CD4-positive, CD25-positive, alpha-beta regulatory T cell (primary cell): Measurements from ENCODE around the gene PRSS53. TPM values are rescaled to one million over a fixed set of nuclear protein-coding genes. Genes with fewer than 3 reads are reported as not detected.

Experiments
- ATAC-seq, 2 donors: fragments of 150-1000 bp; cut with Tn5 transposase; one replicate each; pipeline ENCODE4 v1.10.0; 2021; ENCODE audit warnings: low read depth in 2 of 2, moderate number of reproducible peaks in 2 of 2, moderate library complexity in 1 of 2
- DNase-seq, 3 donors: peaks; one replicate each; pipeline versions ENCODE4 v3.0.0 to v3.0.0-alpha.2; 2012 to 2022; ENCODE audit warnings: mixed read lengths in 1 of 3
- H3K27ac ChIP-seq: one replicate; pipeline ENCODE4 v1.7.0; 2013; ENCODE audit warnings: mild to moderate bottlenecking, low read length; ENCODE audit not compliant: insufficient read depth, poor library complexity, severe bottlenecking
- H3K27me3 ChIP-seq: one replicate; pipeline ENCODE4 v1.7.0; 2013; ENCODE audit warnings: low read length; ENCODE audit not compliant: control insufficient read depth, insufficient read depth
- H3K36me3 ChIP-seq: one replicate; pipeline ENCODE4 v1.7.0; 2013; ENCODE audit warnings: mild to moderate bottlenecking, low read length, moderate library complexity; ENCODE audit not compliant: control insufficient read depth, insufficient read depth
- H3K4me1 ChIP-seq: 2 replicates; pipeline ENCODE4 v1.7.0; 2013; ENCODE audit warnings: mild to moderate bottlenecking, low read length; ENCODE audit not compliant: insufficient read depth, control insufficient read depth, poor library complexity, severe bottlenecking
- H3K4me3 ChIP-seq: one replicate; pipeline ENCODE4 v1.7.0; 2013; ENCODE audit warnings: low read depth, mild to moderate bottlenecking, low read length, moderate library complexity
- H3K9me3 ChIP-seq, 2 experiments: 1 replicate in 1 of 2; 2 replicates in 1 of 2; pipeline ENCODE4 v1.7.0; 2013; ENCODE audit warnings: low read length in 2 of 2, mild to moderate bottlenecking in 1 of 2, moderate library complexity in 1 of 2; ENCODE audit not compliant: control insufficient read depth in 2 of 2
- H3K27ac Mint-ChIP-seq, 3 donors: one replicate each; pipeline ENCODE4 v1.8.0; 2020 to 2022; ENCODE audit warnings: mild to moderate bottlenecking in 3 of 3, mixed read lengths in 3 of 3, moderate library complexity in 2 of 3
- H3K27me3 Mint-ChIP-seq: one replicate; pipeline ENCODE4 v1.8.0; 2022; ENCODE audit warnings: mild to moderate bottlenecking, mixed read lengths
- H3K36me3 Mint-ChIP-seq: one replicate; pipeline ENCODE4 v1.8.0; 2020; ENCODE audit warnings: mixed read lengths
- H3K4me1 Mint-ChIP-seq, 4 donors: one replicate each; pipeline ENCODE4 v1.8.0; 2020 to 2022; ENCODE audit warnings: mixed read lengths in 4 of 4, mild to moderate bottlenecking in 1 of 4
- H3K4me3 Mint-ChIP-seq, 4 donors: one replicate each; pipeline ENCODE4 v1.8.0; 2020 to 2022; ENCODE audit warnings: mild to moderate bottlenecking in 4 of 4, mixed read lengths in 4 of 4, moderate library complexity in 3 of 4
- H3K9me3 Mint-ChIP-seq, 7 donors: one replicate each; pipeline ENCODE4 v1.8.0; 2020 to 2022; ENCODE audit warnings: mixed read lengths in 7 of 7, mild to moderate bottlenecking in 3 of 7, moderate library complexity in 2 of 7
- polyA plus RNA-seq, 4 donors: library from polyadenylated mRNA; unstranded; fragments of 300-500 nt; fragmentation: Illumina TruSeq; gene quantifications; one replicate each; pipeline ENCODE4 v1.2.3, GENCODE V29; 2021
- total RNA-seq: library from RNA; stranded (reverse); gene quantifications from one replicate; pipeline ENCODE4 v1.2.3, GENCODE V29; 2022

Gene PRSS53
- total and polyA plus RNA-seq, 5 donors from 2014 or later, result 0.41 to 8.2 (median 0.75) TPM

DNA sequence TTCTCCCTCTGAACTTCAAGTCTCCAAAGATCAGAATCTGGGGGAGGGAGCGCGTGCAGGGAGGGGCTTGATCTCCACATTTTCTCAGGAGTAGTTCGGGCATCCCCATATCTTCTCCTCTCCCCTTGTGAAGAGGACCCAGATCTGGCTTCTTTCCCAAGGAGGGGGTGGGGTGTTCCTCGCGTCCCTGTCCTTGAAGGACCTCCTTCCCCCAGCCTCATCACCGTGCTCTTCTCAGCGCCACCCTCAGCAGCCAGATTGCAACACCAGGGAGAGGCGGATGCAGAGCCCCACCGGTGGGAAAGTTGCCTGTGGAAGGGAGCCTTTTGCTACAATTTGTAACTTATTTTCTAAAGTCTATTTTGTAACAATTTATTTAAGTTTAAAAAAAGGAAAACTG is 5.7 kb downstream of the PRSS53 start:
- Histone ChIP-seq H3K36me3 (peaks cover 23% of the 10 kb centered on the region), H3K4me3 (no peak overlapping the region), H3K27me3 (no peaks in the 10 kb centered on the region), H3K4me1 (peaks cover 2% of the 10 kb centered on the region), H3K9me3 (no peaks in the 10 kb centered on the region), H3K27ac (no peak overlapping the region)
- Mint-ChIP-seq H3K9me3 (no peaks in the 10 kb centered on the region), H3K27ac (no peak overlapping the region), H3K27me3 (no peaks in the 10 kb centered on the region), H3K4me3 (no peak overlapping the region), H3K36me3 (peaks cover 16% of the 10 kb centered on the region), H3K4me1 (peaks cover 0 to 23% (median 2%) of the 10 kb centered on the region in 4 donors)
- ATAC-seq, result no peak
- DNase-seq, result no peak

DNA sequence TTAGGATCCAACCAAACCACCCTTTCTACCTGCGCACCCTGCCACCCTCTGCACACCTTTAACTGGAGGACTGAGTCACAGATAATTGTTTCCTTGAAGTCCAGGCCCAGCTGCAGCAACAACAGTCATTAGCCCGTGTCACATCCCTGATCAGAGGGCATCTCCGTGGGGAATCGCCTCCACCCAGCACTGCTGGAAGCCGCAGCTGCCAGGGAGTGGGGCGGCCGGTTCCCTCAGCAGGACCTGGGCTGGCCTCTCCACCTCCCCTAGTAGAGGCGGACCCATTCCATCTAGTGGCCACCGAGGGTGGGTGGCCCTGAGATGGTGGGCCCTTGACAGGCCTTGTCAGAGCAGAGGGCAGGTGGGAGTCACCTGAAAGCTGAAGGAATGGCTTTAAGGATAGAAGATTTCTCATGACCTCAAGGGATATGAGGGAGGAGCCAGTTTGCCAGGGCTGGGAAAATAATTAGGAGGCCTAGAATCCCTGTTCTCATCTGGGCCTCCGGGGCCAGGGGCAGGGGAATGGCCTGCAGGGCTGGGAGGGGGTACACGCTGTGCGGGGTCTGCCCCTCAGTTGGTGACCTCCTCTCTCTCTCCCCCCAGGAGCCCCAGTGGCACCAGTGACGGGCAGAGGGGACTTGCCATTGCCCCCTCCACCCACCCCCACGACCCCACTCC is 6.2 kb downstream of the PRSS53 start:
- Mint-ChIP-seq H3K27me3 (no peaks in the 10 kb centered on the region), H3K36me3 (peaks cover 22% of the 10 kb centered on the region), H3K4me3 (peak overlapping the region in 1 of 4 donors; percentile 81), H3K9me3 (no peaks in the 10 kb centered on the region), H3K27ac (peak overlapping the region in 1 of 3 donors; percentile 69), H3K4me1 (peaks cover 0 to 29% (median 2%) of the 10 kb centered on the region in 4 donors)
- H3K27ac ChIP-seq, result no peak overlapping the region
- H3K4me3 ChIP-seq, result no peak overlapping the region
- H3K36me3 ChIP-seq, result peaks cover 29% of the 10 kb centered on the region
- ATAC-seq (no peak), DNase-seq (no peak)
- H3K27me3 ChIP-seq, result no peaks in the 10 kb centered on the region
- H3K4me1 ChIP-seq, result peaks cover 2% of the 10 kb centered on the region
- H3K9me3 ChIP-seq, result no peaks in the 10 kb centered on the region

- no peaks in the 10 kb centered on the region for H3K9me3 Mint-ChIP-seq
- peak overlapping the region in 1 of 4 donors; percentile 81 for H3K4me3 Mint-ChIP-seq
Measured at GRCh38 chr16:31081428-31082351, 7.1 kb downstream of the PRSS53 start.

DNA sequence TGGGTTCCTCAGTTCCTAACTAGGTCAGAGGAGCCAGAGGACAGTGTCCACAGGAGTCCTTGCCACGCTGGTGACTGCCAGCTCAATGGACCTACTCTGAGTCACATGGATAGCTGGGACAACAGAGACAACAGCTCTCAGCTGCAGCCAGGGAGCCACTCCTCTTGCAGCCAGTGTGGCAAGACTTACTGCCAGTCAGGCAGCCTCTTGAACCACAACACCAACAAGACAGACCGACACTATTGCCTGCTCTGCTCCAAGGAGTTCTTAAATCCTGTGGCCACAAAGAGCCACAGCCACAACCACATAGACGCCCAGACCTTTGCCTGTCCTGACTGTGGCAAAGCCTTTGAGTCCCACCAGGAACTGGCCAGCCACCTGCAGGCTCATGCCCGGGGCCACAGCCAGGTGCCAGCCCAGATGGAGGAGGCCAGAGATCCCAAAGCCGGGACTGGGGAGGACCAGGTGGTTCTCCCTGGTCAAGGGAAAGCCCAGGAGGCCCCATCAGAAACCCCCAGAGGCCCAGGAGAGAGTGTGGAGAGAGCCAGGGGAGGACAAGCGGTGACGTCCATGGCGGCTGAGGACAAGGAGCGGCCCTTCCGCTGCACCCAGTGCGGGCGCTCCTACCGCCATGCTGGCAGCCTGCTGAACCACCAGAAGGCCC is 7.9 kb downstream of the PRSS53 start:
- no peaks in the 10 kb centered on the region for H3K27me3 ChIP-seq
- DNase-seq (no peak), ATAC-seq (no peak)
- H3K4me1 ChIP-seq, result peaks cover 4% of the 10 kb centered on the region
- no peaks in the 10 kb centered on the region for H3K9me3 ChIP-seq
- H3K27ac ChIP-seq, result no peak overlapping the region
- Mint-ChIP-seq H3K27ac (no peak overlapping the region), H3K4me3 (no peak overlapping the region), H3K9me3 (no peaks in the 10 kb centered on the region), H3K36me3 (peaks cover 29% of the 10 kb centered on the region), H3K27me3 (no peaks in the 10 kb centered on the region), H3K4me1 (peaks cover 0 to 35% (median 1%) of the 10 kb centered on the region in 4 donors)
- H3K36me3 ChIP-seq, result peaks cover 42% of the 10 kb centered on the region
- no peak overlapping the region for H3K4me3 ChIP-seq

More at GRCh38 chr16:31081428-31082351, 7.1 kb downstream of the PRSS53 start:
- no peaks in the 10 kb centered on the region for H3K27me3 Mint-ChIP-seq
- Histone ChIP-seq H3K36me3 (peaks cover 37% of the 10 kb centered on the region), H3K4me1 (peaks cover 2% of the 10 kb centered on the region), H3K27me3 (no peaks in the 10 kb centered on the region), H3K4me3 (no peak overlapping the region), H3K27ac (no peak overlapping the region), H3K9me3 (no peaks in the 10 kb centered on the region)
- DNase-seq, result no peak
- peaks cover 0 to 29% (median 2%) of the 10 kb centered on the region in 4 donors for H3K4me1 Mint-ChIP-seq
- H3K27ac Mint-ChIP-seq, result peak overlapping the region in 1 of 3 donors; percentile 69
- ATAC-seq, result no peak
- peaks cover 23% of the 10 kb centered on the region for H3K36me3 Mint-ChIP-seq

DNA sequence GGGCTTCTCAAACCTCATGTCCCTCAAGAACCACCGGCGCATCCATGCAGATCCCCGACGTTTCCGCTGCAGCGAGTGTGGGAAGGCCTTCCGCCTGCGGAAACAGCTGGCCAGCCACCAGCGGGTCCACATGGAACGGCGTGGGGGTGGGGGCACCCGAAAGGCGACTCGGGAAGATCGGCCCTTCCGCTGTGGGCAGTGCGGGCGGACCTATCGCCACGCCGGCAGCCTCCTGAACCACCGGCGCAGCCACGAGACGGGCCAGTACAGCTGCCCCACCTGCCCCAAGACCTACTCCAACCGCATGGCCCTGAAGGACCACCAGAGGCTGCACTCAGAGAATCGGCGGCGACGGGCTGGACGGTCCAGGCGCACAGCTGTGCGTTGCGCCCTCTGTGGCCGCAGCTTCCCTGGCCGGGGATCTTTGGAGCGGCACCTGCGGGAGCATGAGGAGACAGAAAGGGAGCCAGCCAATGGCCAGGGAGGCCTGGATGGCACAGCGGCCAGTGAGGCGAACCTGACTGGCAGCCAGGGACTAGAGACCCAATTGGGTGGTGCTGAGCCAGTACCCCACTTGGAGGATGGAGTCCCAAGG is 8.6 kb downstream of the PRSS53 start:
- Mint-ChIP-seq H3K4me3 (peak overlapping the region in 1 of 4 donors; percentile 50), H3K36me3 (peaks cover 29% of the 10 kb centered on the region), H3K4me1 (peaks cover under 1 to 41% (median 4%) of the 10 kb centered on the region in 4 donors), H3K27ac (no peak overlapping the region), H3K27me3 (no peaks in the 10 kb centered on the region), H3K9me3 (no peaks in the 10 kb centered on the region)
- Histone ChIP-seq H3K27ac (no peak overlapping the region), H3K36me3 (peaks cover 42% of the 10 kb centered on the region), H3K9me3 (no peaks in the 10 kb centered on the region), H3K27me3 (no peaks in the 10 kb centered on the region), H3K4me3 (no peak overlapping the region), H3K4me1 (peaks cover 12% of the 10 kb centered on the region)
- ATAC-seq (no peak), DNase-seq (no peak)

DNA sequence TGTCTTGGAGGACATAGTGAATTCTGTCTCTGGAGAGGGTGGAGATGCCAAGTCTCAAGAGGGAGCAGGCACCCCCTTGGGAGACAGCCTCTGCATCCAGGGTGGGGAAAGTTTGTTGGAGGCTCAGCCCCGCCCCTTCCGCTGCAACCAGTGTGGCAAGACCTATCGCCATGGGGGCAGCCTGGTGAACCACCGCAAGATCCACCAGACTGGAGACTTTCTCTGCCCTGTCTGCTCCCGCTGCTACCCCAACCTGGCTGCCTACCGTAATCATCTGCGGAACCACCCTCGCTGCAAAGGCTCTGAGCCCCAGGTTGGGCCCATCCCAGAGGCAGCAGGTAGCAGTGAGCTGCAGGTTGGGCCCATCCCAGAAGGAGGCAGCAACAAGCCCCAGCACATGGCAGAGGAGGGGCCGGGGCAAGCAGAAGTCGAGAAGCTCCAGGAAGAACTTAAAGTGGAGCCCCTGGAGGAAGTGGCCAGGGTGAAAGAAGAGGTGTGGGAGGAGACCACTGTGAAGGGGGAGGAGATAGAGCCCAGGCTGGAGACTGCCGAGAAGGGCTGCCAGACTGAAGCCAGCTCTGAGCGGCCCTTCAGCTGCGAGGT is 9.3 kb downstream of the PRSS53 start:
- DNase-seq (no peak), ATAC-seq (no peak)
- peaks cover 5 to 48% (median 11%) of the 10 kb centered on the region in 4 donors for H3K4me1 Mint-ChIP-seq
- no peaks in the 10 kb centered on the region for H3K9me3 Mint-ChIP-seq
- peaks cover 29% of the 10 kb centered on the region for H3K36me3 Mint-ChIP-seq
- peaks cover 18% of the 10 kb centered on the region for H3K4me1 ChIP-seq
- H3K27ac Mint-ChIP-seq, result peak overlapping the region in 1 of 3 donors; percentile 36
- no peaks in the 10 kb centered on the region for H3K27me3 ChIP-seq
- H3K27ac ChIP-seq, result no peak overlapping the region
- H3K27me3 Mint-ChIP-seq, result no peaks in the 10 kb centered on the region
- no peak overlapping the region for H3K4me3 ChIP-seq
- no peak overlapping the region for H3K4me3 Mint-ChIP-seq
- H3K36me3 ChIP-seq, result peaks cover 42% of the 10 kb centered on the region
- no peaks in the 10 kb centered on the region for H3K9me3 ChIP-seq
